Measurements from ENCODE around the gene MRI1.
A peak's percentile ranks its signal among the peaks of the same experiment; 100 is the strongest.
"Not testable (repeated sequence)": the region's sequence is repeated elsewhere in the genome, so short reads cannot be mapped to it uniquely, and the experiment has no call there.

The MRI1 gene

GRCh38 chr19:13764101-13764807, at the start of gene MRI1:
Gene MRI1 (plus strand): TSS chr19:13764522. CDS start chr19:13764589, 67 bp downstream.
- peak; percentile 46 for DNase-seq

GRCh38 chr19:13717194-13717643, 47.1 kb upstream of the MRI1 start:
- DNase-seq, result no peak

GRCh38 chr19:13718733-13719132, 45.6 kb upstream of the MRI1 start:
- peak; percentile 82 for DNase-seq

- no peak for DNase-seq
These were observed 42.2 kb upstream of the MRI1 start for GRCh38 chr19:13722146-13722545.

GRCh38 chr19:13723206-13723605, 41.1 kb upstream of the MRI1 start:
- DNase-seq, result no peak

GRCh38 chr19:13726323-13726722, 38.0 kb upstream of the MRI1 start:
- no peak for DNase-seq

- no peak for DNase-seq
These were observed 36.5 kb upstream of the MRI1 start for GRCh38 chr19:13727798-13728197.

GRCh38 chr19:13729859-13730258, 34.5 kb upstream of the MRI1 start:
- no peak for DNase-seq

GRCh38 chr19:13731147-13731964, 33.0 kb upstream of the MRI1 start:
- peak; percentile 95 for DNase-seq

GRCh38 chr19:13732337-13732736, 32.0 kb upstream of the MRI1 start:
- no peak for DNase-seq

GRCh38 chr19:13734751-13735150, 29.6 kb upstream of the MRI1 start:
- DNase-seq, result no peak

GRCh38 chr19:13738073-13738472, 26.2 kb upstream of the MRI1 start:
- no peak for DNase-seq

- no peak for DNase-seq
These were observed 22.4 kb upstream of the MRI1 start for GRCh38 chr19:13741893-13742292.

GRCh38 chr19:13742756-13743155, 21.6 kb upstream of the MRI1 start:
- no peak for DNase-seq

- no peak for DNase-seq
These were observed 20.1 kb upstream of the MRI1 start for GRCh38 chr19:13744174-13744573.

GRCh38 chr19:13747098-13747453, 17.2 kb upstream of the MRI1 start:
- DNase-seq, result no peak

- peak; percentile 18 for DNase-seq
These were observed 16.0 kb upstream of the MRI1 start for GRCh38 chr19:13748169-13748828.

GRCh38 chr19:13751436-13751835, 12.9 kb upstream of the MRI1 start:
- DNase-seq, result no peak

- DNase-seq, result not testable (repeated sequence)
These were observed 10.7 kb upstream of the MRI1 start for GRCh38 chr19:13753622-13754021.

GRCh38 chr19:13756210-13756609, 8.1 kb upstream of the MRI1 start:
- no peak for DNase-seq

GRCh38 chr19:13757805-13758772, 6.2 kb upstream of the MRI1 start:
- no peak for DNase-seq

- no peak for DNase-seq
These were observed 5.5 kb upstream of the MRI1 start for GRCh38 chr19:13758795-13759194.

GRCh38 chr19:13761423-13761822, 2.9 kb upstream of the MRI1 start:
- no peak for DNase-seq

Data from DMS79 treated with DMSO at 0.1 percent for 48 hours (cell line).